ENCODE measurements around the gene MBD3L2B. TPM values are rescaled to one million over a fixed set of nuclear protein-coding genes. Genes with fewer than 3 reads are reported as not detected.

Gene MBD3L2B
- total RNA-seq, 1 donor from 2014 or later, result not detected

DNA sequence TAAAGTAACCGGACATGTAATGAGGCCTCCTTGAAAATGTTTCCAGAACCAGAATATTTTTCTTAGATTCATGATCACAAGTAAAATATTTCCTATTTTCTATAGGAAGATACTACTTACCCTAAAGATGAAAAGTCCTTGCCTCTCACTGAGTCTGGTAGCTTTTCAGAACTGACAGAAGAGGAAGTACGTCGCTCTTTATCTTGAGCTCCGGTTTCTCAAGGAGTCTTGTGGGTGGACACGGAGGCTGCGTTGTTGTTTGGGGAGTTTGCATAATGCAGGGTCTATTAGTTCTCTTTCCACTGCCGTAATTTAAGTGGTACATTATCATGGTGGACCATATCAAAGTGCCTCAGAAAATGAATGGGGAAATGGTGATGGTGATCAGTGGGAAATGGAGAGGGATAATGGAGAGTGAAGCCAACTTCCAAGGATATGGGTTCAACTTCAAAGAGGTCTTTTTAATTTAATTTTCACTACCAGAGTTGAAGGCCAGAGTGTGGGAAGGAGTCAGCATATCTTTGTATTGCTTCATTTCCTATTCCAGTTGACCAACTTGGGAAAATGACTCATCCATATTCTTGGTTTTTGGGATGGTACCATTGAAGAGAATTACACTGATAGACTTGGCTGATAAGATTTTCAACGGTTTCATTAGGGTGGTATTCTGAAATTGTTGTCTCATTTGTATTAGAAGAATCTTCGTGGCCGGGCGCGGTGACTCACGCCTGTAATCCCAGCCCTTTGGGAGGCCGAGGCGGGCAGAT lies 23.4 kb downstream of the MBD3L2B start:
- Mint-ChIP-seq H3K27me3 (ENCODE audit: low read depth) (peaks cover 34% of the 10 kb centered on the region), H3K4me3 (no peak overlapping the region), H3K36me3 (ENCODE audit: low read depth) (peaks cover 8% of the 10 kb centered on the region), H3K9me3 (peaks cover 13% of the 10 kb centered on the region), H3K4me1 (no peaks in the 10 kb centered on the region), H3K27ac (ENCODE audit: unreplicated experiment) (no peak overlapping the region)
- DNase-seq (ENCODE audit: low read depth, low spot score), result no peak
- TF ChIP-seq, protein P1, sequence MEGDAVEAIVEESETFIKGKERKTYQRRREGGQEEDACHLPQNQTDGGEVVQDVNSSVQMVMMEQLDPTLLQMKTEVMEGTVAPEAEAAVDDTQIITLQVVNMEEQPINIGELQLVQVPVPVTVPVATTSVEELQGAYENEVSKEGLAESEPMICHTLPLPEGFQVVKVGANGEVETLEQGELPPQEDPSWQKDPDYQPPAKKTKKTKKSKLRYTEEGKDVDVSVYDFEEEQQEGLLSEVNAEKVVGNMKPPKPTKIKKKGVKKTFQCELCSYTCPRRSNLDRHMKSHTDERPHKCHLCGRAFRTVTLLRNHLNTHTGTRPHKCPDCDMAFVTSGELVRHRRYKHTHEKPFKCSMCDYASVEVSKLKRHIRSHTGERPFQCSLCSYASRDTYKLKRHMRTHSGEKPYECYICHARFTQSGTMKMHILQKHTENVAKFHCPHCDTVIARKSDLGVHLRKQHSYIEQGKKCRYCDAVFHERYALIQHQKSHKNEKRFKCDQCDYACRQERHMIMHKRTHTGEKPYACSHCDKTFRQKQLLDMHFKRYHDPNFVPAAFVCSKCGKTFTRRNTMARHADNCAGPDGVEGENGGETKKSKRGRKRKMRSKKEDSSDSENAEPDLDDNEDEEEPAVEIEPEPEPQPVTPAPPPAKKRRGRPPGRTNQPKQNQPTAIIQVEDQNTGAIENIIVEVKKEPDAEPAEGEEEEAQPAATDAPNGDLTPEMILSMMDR (conservative IDR thresholded peaks at IDR 0.05), result no peak

DNA sequence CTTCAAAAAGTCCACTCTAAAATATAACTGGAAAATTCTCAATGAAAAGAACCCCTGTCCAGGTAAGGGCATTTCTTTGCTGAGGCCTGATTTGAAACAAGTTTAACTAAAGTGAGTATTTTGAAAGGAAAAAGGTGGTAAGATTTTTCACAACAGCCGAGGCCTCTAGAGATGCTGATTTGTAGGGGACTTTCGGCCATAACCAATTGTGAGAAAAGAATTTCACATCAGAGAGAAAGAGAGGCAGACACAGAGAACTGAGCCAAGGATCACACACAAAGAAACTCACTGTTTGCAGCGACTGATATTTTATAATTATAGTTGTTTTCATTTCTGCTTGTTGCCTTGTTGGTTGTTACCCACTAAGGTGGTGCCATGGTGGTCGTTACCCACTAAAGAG lies 24.4 kb downstream of the MBD3L2B start:
- H3K4me1 Mint-ChIP-seq, result no peaks in the 10 kb centered on the region
- H3K27me3 Mint-ChIP-seq (ENCODE audit: low read depth), result peaks cover 31% of the 10 kb centered on the region
- H3K27ac Mint-ChIP-seq (ENCODE audit: unreplicated experiment), result no peak overlapping the region
- H3K4me3 Mint-ChIP-seq, result no peak overlapping the region
- H3K36me3 Mint-ChIP-seq (ENCODE audit: low read depth), result peaks cover 8% of the 10 kb centered on the region
- no peak for DNase-seq (ENCODE audit: low read depth, low spot score)
- TF ChIP-seq, protein P1 (conservative IDR thresholded peaks at IDR 0.05), result no peak
- H3K9me3 Mint-ChIP-seq, result peaks cover 13% of the 10 kb centered on the region

DNA sequence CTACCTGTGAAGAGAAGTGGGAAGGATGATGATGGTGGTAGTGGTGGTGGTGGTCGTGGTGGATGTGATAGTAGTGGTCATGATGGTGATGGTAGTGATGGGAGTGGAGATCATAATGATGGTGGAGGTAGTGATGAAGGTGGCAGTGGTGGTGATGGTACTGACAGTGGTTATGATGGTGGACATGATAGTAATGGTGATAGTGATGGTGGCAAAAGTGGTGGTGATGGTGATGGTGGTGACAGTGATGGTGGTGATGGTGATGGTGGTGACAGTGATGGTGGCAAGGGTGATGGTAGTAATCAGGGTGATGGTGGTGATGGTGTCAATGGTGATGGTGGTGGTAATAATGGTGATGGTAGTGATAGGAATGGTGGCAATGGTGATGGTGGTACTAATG lies 26.2 kb downstream of the MBD3L2B start:
- H3K9me3 Mint-ChIP-seq, result peaks cover 13% of the 10 kb centered on the region
- H3K27ac Mint-ChIP-seq (ENCODE audit: unreplicated experiment), result no peak overlapping the region
- peaks cover 22% of the 10 kb centered on the region for H3K27me3 Mint-ChIP-seq (ENCODE audit: low read depth)
- H3K36me3 Mint-ChIP-seq (ENCODE audit: low read depth), result peaks cover 8% of the 10 kb centered on the region
- H3K4me1 Mint-ChIP-seq, result no peaks in the 10 kb centered on the region
- TF ChIP-seq, protein P1 (conservative IDR thresholded peaks at IDR 0.05), result no peak
- DNase-seq (ENCODE audit: low read depth, low spot score), result no peak
- H3K4me3 Mint-ChIP-seq, result no peak overlapping the region

DNA sequence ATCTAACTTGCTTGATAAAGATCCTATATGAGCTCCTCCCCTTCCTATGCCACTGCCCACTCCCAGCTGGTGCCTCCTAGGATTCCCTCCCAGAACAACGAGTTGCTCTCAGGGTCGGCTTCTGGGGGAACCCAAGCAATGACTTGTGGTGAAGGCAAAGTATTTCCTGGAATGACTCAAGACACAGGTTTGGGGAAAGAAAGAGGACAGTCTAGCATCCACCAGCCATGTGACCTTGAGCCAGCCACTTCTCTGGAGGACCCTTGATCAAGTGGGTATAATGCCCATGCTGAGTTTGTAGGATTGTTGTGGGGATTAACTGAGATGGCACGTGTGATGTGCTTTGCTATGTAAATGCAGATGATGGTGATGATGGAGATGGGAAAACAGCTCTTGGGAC lies 33.0 kb downstream of the MBD3L2B start:
- no peak overlapping the region for H3K27ac Mint-ChIP-seq (ENCODE audit: unreplicated experiment)
- peaks cover 37% of the 10 kb centered on the region for H3K27me3 Mint-ChIP-seq (ENCODE audit: low read depth)
- DNase-seq (ENCODE audit: low read depth, low spot score), result no peak
- H3K36me3 Mint-ChIP-seq (ENCODE audit: low read depth), result peaks cover 2% of the 10 kb centered on the region
- H3K4me3 Mint-ChIP-seq, result no peak overlapping the region
- H3K9me3 Mint-ChIP-seq, result peaks cover 16% of the 10 kb centered on the region
- H3K4me1 Mint-ChIP-seq, result no peaks in the 10 kb centered on the region
- TF ChIP-seq, protein P1 (conservative IDR thresholded peaks at IDR 0.05), result no peak

DNA sequence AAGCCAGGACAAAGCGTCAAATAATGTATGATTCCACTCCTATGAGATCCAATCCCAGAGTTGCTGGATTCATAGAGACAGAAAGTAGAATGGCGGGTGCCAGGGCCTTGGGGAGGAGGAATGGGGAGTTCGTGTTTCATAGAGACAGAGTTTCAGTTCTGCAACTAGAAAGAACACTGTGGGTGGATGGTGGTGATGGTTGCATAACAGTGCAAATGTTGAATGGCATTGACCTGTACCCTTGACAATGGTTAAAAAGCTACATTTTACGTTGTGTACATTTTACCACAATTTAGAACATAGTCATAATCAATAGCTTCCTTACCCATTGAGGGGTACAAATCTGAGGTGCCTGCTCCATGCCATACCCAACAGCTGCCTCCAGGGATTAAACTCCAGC lies 33.4 kb downstream of the MBD3L2B start:
- no peak for DNase-seq (ENCODE audit: low read depth, low spot score)
- TF ChIP-seq, protein P1 (conservative IDR thresholded peaks at IDR 0.05), result no peak
- H3K4me1 Mint-ChIP-seq, result no peaks in the 10 kb centered on the region
- peaks cover 19% of the 10 kb centered on the region for H3K9me3 Mint-ChIP-seq
- H3K36me3 Mint-ChIP-seq (ENCODE audit: low read depth), result peaks cover 2% of the 10 kb centered on the region
- H3K4me3 Mint-ChIP-seq, result no peak overlapping the region
- H3K27ac Mint-ChIP-seq (ENCODE audit: unreplicated experiment), result no peak overlapping the region
- H3K27me3 Mint-ChIP-seq (ENCODE audit: low read depth), result peaks cover 40% of the 10 kb centered on the region
